Measurements from ENCODE around the gene GATA1. TPM values are rescaled to one million over a fixed set of nuclear protein-coding genes. Genes with fewer than 3 reads are reported as not detected.

GATA1 gene
- total RNA-seq, 4 donors from 2014 or later, result not detected

DNA sequence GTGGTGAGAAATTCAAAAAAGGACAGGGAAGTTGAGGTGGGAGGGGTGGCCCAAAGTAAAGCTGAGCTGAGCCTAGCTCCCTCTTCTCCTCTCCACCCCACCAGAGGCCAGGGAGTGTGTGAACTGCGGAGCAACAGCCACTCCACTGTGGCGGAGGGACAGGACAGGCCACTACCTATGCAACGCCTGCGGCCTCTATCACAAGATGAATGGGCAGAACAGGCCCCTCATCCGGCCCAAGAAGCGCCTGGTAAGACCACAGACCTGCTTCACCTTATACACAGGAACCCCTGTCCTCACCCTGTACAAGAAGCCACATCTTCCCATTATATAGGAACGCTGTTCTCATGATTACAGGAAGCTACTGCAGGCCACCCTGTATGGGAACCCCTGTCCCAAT, 5.8 kb downstream of the GATA1 start:
- Histone ChIP-seq H3K9me3 (no peaks in the 10 kb centered on the region), H3K4me3 (no peak overlapping the region), H3K27ac (no peak overlapping the region), H3K36me3 (no peaks in the 10 kb centered on the region), H3K27me3 (peaks cover 0 to 3% (median 0%) of the 10 kb centered on the region in 4 donors), H3K4me1 (no peaks in the 10 kb centered on the region)
- WGBS, 2 donors, result 84% methylated on average over 7 of the region's 7 CpGs; no CpG with 5 or more reads in 1 of the 2 donors
- no peak for DNase-seq
- TF ChIP-seq, protein P1, sequence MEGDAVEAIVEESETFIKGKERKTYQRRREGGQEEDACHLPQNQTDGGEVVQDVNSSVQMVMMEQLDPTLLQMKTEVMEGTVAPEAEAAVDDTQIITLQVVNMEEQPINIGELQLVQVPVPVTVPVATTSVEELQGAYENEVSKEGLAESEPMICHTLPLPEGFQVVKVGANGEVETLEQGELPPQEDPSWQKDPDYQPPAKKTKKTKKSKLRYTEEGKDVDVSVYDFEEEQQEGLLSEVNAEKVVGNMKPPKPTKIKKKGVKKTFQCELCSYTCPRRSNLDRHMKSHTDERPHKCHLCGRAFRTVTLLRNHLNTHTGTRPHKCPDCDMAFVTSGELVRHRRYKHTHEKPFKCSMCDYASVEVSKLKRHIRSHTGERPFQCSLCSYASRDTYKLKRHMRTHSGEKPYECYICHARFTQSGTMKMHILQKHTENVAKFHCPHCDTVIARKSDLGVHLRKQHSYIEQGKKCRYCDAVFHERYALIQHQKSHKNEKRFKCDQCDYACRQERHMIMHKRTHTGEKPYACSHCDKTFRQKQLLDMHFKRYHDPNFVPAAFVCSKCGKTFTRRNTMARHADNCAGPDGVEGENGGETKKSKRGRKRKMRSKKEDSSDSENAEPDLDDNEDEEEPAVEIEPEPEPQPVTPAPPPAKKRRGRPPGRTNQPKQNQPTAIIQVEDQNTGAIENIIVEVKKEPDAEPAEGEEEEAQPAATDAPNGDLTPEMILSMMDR (IDR thresholded peaks at IDR 0.05), result no peak
- TF ChIP-seq POLR2A (IDR thresholded peaks at IDR 0.05), result no peak
- intact Hi-C loops (cut with DNase I), result no loop called here

DNA sequence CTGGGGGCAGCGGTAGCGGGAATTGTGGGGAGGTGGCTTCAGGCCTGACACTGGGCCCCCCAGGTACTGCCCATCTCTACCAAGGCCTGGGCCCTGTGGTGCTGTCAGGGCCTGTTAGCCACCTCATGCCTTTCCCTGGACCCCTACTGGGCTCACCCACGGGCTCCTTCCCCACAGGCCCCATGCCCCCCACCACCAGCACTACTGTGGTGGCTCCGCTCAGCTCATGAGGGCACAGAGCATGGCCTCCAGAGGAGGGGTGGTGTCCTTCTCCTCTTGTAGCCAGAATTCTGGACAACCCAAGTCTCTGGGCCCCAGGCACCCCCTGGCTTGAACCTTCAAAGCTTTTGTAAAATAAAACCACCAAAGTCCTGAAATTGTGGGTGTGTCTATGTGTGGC, 7.5 kb downstream of the GATA1 start:
- TF ChIP-seq, protein P1 (IDR thresholded peaks at IDR 0.05), result no peak
- no peak for TF ChIP-seq POLR2A (IDR thresholded peaks at IDR 0.05)
- H3K27ac ChIP-seq, result no peak overlapping the region
- intact Hi-C loops (cut with DNase I), result no loop called here
- 81% methylated on average over 2 of the region's 4 CpGs; no CpG with 5 or more reads in 1 of the 2 donors for WGBS, 2 donors
- no peaks in the 10 kb centered on the region for H3K4me1 ChIP-seq
- H3K9me3 ChIP-seq, result no peaks in the 10 kb centered on the region
- no peaks in the 10 kb centered on the region for H3K36me3 ChIP-seq
- DNase-seq, result no peak
- H3K4me3 ChIP-seq, result no peak overlapping the region
- no peaks in the 10 kb centered on the region for H3K27me3 ChIP-seq

DNA sequence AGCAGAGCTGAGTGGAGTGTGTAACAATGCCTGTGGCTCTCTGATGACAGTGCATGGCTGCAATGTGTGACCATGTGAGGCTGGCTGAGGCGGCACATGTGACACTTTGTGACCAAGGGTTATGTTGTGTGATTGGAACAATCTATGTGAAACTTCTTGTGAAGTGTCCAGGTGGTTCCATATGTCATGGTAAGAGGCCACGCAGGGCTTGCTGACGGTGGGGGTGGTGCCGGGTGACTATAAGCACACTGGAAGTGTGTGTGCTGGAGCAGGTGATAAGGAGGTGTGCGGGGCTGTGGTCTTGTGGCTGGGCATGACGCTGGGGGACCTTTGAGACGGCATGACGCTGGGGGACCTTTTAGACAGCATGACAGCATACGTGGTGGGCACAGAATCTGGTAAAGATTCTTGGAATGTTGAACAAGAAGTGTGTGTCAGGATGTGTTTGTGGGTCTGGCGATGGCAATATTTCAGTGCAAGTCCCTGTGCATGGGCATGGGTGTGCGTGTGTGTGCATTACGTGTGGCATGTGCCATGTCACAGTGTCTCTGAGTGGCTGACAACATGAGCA, 8.0 kb downstream of the GATA1 start:
- no peaks in the 10 kb centered on the region for H3K9me3 ChIP-seq
- intact Hi-C loops (cut with DNase I), result no loop called here
- no peaks in the 10 kb centered on the region for H3K27me3 ChIP-seq
- H3K36me3 ChIP-seq, result no peaks in the 10 kb centered on the region
- no peak for DNase-seq
- WGBS, 2 donors, result 83 to 87% methylated on average over 9 to 11 of the region's 12 CpGs
- H3K4me3 ChIP-seq, result no peak overlapping the region
- no peaks in the 10 kb centered on the region for H3K4me1 ChIP-seq
- no peak overlapping the region for H3K27ac ChIP-seq
- no peak for TF ChIP-seq POLR2A (IDR thresholded peaks at IDR 0.05)
- TF ChIP-seq, protein P1 (IDR thresholded peaks at IDR 0.05), result no peak

DNA sequence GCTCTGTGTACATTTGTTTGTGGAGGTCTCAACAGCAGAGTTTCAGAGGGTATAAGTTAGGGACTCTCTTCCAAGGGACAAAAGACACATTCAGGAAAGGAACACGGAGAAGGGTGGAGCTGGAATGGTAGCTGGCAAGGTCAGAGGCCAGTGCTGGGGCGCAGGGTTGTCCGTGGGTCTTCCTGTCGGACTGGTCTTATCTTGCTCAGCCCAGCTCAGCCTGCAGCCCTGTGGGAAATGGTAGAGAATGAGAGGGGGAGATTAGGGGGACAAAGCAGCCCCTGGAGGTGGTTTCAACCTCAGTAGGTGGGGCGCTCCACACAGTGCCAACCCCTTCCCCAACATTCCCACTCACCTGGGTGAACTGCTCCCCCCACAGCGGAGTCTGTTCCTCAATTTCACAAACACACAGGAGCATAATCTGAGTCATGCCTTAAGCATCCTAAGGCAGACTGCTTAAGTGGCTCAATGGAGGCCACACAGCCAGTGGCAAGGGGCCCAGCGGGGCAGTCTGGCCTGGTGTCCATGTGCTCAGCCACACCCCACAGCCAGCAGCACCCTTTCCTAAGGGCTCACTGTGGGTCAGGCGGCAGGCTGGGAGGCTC, 8.6 kb downstream of the GATA1 start:
- 44 to 51% methylated on average over 4 to 6 of the region's 8 CpGs for WGBS, 2 donors
- TF ChIP-seq, protein P1 (IDR thresholded peaks at IDR 0.05), result no peak
- TF ChIP-seq POLR2A (IDR thresholded peaks at IDR 0.05), result no peak
- Histone ChIP-seq H3K4me3 (no peak overlapping the region), H3K9me3 (no peaks in the 10 kb centered on the region), H3K36me3 (no peaks in the 10 kb centered on the region), H3K27me3 (no peaks in the 10 kb centered on the region), H3K4me1 (no peaks in the 10 kb centered on the region), H3K27ac (no peak overlapping the region)
- intact Hi-C loops (cut with DNase I), result no loop called here
- DNase-seq, result no peak

DNA sequence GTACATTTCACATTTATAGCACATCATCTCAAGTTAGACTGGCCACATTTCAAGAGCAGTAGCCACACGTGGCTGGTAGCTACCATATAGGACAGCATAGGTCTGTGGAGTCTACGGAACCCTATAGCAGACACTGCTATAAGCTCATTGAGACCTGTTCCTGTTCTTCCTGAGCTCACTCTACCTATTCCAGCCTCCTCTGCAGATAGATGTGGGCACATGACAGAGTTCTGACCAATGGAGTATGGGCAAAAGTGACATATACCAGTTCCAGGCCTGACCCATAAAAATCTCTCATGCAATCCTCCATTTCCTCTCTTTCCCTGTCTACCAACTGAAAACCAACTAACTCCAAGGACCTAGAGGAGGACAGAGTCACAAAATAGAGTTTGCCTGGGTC, 11.9 kb downstream of the GATA1 start:
- intact Hi-C loops (cut with DNase I), result no loop called here
- DNase-seq, result no peak
- Histone ChIP-seq H3K36me3 (no peaks in the 10 kb centered on the region), H3K27me3 (no peaks in the 10 kb centered on the region), H3K4me1 (peaks cover 0 to 13% (median 4%) of the 10 kb centered on the region in 3 donors), H3K27ac (no peak overlapping the region), H3K4me3 (no peak overlapping the region), H3K9me3 (no peaks in the 10 kb centered on the region)
- 72 to 94% methylated on average over 2 of the region's 2 CpGs for WGBS, 2 donors
- no peak for TF ChIP-seq POLR2A (IDR thresholded peaks at IDR 0.05)
- TF ChIP-seq, protein P1 (IDR thresholded peaks at IDR 0.05), result no peak

Measured in esophagus squamous epithelium (tissue), 5 donors.